ENCODE measurements around the gene CFAP210. TPM values are rescaled to one million over a fixed set of nuclear protein-coding genes. Genes with fewer than 3 reads are reported as not detected.

The CFAP210 gene
- total RNA-seq, 1 experiment from 2014 or later, result 0.20 TPM

GRCh38 chr2:169664600-169664977 is 29.6 kb downstream of the CFAP210 start:
- DNase-seq (ENCODE audit: low spot score) (no peak), ATAC-seq (no peak)
- peaks cover 2% of the 10 kb centered on the region; the same call in 1 of the 2 replicates for H3K27me3 Mint-ChIP-seq (ENCODE audit: low read depth)
- CTCF ChIA-PET, result no interaction called here
- TF ChIP-seq PRRX2 (CRISPR knock-in tag; IDR thresholded peaks at IDR 0.05), result no peak
- TF ChIP-seq ZNF138 (CRISPR knock-in tag; conservative IDR thresholded peaks at IDR 0.05), result no peak
- no peaks in the 10 kb centered on the region for H3K4me1 Mint-ChIP-seq
- H3K4me3 Mint-ChIP-seq, result no peak overlapping the region
- POLR2A ChIA-PET, result interaction anchor here (0.7 kb wide), 1 partner anchor 91 kb away, joined by 5 read pairs; no protein-coding TSS in a partner anchor
- no peak overlapping the region for H3K27ac Mint-ChIP-seq
- no peaks in the 10 kb centered on the region for H3K9me3 Mint-ChIP-seq
- no peaks in the 10 kb centered on the region for H3K36me3 Mint-ChIP-seq

GRCh38 chr2:169663247-169663646 is 31.0 kb downstream of the CFAP210 start:
- DNase-seq (ENCODE audit: low spot score), result no peak
- Mint-ChIP-seq H3K27ac (no peak overlapping the region), H3K36me3 (no peaks in the 10 kb centered on the region), H3K9me3 (no peaks in the 10 kb centered on the region), H3K4me3 (no peak overlapping the region), H3K27me3 (ENCODE audit: low read depth) (peaks cover 2% of the 10 kb centered on the region; the same call in 1 of the 2 replicates), H3K4me1 (no peaks in the 10 kb centered on the region)
- CTCF ChIA-PET, result no interaction called here
- TF ChIP-seq FOXP4 (CRISPR knock-in tag; IDR thresholded peaks at IDR 0.05) (no peak), CTCF (IDR thresholded peaks at IDR 0.05) (no peak), FOXK1 (CRISPR knock-in tag; IDR thresholded peaks at IDR 0.05) (no peak), ZBTB43 (CRISPR knock-in tag; IDR thresholded peaks at IDR 0.05) (no peak), SOX15 (CRISPR knock-in tag; IDR thresholded peaks at IDR 0.05) (no peak)
- ATAC-seq, result no peak
- POLR2A ChIA-PET, result no interaction called here

- no peaks in the 10 kb centered on the region for H3K4me1 Mint-ChIP-seq
- TF ChIP-seq GTF2I (CRISPR knock-in tag; conservative IDR thresholded peaks at IDR 0.05) (no peak), RORB (CRISPR knock-in tag; IDR thresholded peaks at IDR 0.05) (no peak), ATF6 (CRISPR knock-in tag; IDR thresholded peaks at IDR 0.05) (no peak), ZNF425 (CRISPR knock-in tag; conservative IDR thresholded peaks at IDR 0.05) (no peak), NR3C1 (CRISPR knock-in tag; conservative IDR thresholded peaks at IDR 0.05; ENCODE audit: low read depth) (no peak)
- H3K27ac Mint-ChIP-seq, result no peak overlapping the region
- peaks cover 2% of the 10 kb centered on the region; the same call in 1 of the 2 replicates for H3K27me3 Mint-ChIP-seq (ENCODE audit: low read depth)
- no peak overlapping the region for H3K4me3 Mint-ChIP-seq
- H3K36me3 Mint-ChIP-seq, result no peaks in the 10 kb centered on the region
- DNase-seq (ENCODE audit: low spot score), result no peak
- no peak for ATAC-seq
- ChIA-PET POLR2A (no interaction called here), CTCF (no interaction called here)
- H3K9me3 Mint-ChIP-seq, result no peaks in the 10 kb centered on the region
These were observed 31.5 kb downstream of the CFAP210 start for GRCh38 chr2:169662744-169663143.
